ENCODE data around the gene ZNF664.

Gene ZNF664

DNA sequence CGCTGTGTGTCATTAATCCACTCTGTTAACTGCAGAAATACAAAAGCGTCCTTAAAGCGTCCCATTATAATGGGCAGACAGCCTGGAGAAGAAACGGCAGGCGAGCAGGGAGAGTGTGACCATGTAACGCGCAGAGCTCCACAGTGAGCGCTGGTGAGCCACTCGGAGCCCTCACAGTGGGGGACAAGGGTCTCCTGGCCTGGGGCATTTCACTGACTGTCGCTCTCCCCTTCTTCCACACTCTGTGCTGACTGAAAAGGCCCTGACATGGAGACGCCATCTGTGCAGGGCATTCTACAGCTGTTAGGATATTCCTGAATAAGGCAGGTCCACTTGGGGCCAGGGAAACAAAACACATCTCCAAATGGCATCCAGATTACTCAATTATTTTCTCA is 24.6 kb upstream of the ZNF664 start:
- Histone ChIP-seq H3K27ac (no peak overlapping the region), H3K27me3 (ENCODE audit: insufficient read depth, low read depth, severe bottlenecking) (no peaks in the 10 kb centered on the region), H3K4me3 (ENCODE audit: low read depth, low read length) (no peak overlapping the region), H3K36me3 (no peaks in the 10 kb centered on the region), H3K9me3 (ENCODE audit: severe bottlenecking) (no peaks in the 10 kb centered on the region)
- TF ChIP-seq, protein P1, sequence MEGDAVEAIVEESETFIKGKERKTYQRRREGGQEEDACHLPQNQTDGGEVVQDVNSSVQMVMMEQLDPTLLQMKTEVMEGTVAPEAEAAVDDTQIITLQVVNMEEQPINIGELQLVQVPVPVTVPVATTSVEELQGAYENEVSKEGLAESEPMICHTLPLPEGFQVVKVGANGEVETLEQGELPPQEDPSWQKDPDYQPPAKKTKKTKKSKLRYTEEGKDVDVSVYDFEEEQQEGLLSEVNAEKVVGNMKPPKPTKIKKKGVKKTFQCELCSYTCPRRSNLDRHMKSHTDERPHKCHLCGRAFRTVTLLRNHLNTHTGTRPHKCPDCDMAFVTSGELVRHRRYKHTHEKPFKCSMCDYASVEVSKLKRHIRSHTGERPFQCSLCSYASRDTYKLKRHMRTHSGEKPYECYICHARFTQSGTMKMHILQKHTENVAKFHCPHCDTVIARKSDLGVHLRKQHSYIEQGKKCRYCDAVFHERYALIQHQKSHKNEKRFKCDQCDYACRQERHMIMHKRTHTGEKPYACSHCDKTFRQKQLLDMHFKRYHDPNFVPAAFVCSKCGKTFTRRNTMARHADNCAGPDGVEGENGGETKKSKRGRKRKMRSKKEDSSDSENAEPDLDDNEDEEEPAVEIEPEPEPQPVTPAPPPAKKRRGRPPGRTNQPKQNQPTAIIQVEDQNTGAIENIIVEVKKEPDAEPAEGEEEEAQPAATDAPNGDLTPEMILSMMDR (IDR thresholded peaks at IDR 0.05; ENCODE audit: low read depth, low read length): no peak
- DNase-seq: peak; percentile 21

DNA sequence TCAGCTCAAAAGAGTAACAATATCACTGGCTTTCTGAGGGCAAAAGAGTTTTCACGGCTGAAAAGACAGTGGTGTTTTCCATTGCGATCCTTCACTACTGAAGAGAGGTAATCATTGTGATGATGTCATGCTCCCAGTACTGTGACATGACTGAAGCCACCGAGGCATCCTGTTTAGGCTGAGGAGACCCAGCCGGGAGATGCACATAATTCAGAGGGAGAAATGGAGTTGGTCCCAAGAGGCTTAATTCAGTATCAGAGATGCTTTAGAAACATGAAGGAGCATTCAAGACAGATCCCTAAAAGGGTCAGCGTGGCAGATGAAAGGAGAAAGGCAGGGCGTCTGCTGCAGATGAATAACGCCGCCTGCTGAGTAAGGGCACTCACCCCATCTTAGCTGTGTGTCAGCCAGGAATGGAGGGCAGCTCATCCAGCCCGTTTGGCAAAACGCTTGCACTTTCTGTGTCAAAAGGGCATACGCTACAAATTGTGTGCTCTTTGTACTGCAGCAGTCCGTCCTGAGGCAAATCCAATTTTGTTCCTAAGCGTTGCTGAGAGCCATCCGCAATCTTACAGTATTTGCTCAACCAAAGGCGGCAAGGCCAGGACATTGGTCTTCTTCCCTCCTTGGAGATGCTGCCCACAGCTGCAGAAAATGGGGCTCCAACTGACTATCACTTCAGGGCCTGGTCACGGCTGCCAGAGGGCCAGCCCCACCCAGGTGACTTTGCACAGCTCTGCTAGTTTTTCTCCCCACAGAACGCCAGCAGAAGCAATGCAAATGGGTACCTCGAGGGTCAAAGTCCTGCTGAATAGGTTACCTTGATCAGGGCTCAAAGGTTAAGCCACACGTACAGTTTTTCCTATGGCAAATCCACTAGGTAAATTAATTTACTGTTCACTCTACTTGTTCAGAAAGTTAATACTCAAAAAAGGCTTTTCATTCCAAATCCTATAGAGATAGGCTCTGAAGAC is 23.9 kb upstream of the ZNF664 start:
- no peak overlapping the region for H3K27ac ChIP-seq
- H3K36me3 ChIP-seq: no peaks in the 10 kb centered on the region
- TF ChIP-seq, protein P1 (IDR thresholded peaks at IDR 0.05; ENCODE audit: low read depth, low read length): no peak
- H3K27me3 ChIP-seq (ENCODE audit: insufficient read depth, low read depth, severe bottlenecking): no peaks in the 10 kb centered on the region
- no peak overlapping the region for H3K4me3 ChIP-seq (ENCODE audit: low read depth, low read length)
- H3K9me3 ChIP-seq (ENCODE audit: severe bottlenecking): no peaks in the 10 kb centered on the region
- no peak for DNase-seq

DNA sequence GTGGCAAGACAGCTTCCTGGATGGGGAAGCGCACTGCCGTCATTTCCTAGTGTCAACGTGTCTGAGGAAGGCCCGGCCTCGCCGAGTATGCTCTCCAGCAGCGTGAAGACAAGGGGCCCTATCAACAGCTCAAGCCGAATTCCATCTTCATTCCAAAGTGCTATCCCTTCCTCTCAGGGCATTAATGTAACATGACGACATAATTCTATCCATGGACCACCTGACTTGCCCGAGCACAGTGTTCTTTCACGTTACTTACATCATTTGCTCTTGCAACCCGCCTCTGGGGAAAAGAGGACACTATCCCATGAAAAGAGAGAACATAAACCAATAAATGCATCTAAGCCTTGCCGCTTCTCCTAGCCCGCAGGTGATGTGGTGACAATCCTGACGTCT is 23.2 kb upstream of the ZNF664 start:
- H3K36me3 ChIP-seq: no peaks in the 10 kb centered on the region
- no peaks in the 10 kb centered on the region for H3K9me3 ChIP-seq (ENCODE audit: severe bottlenecking)
- H3K27me3 ChIP-seq (ENCODE audit: insufficient read depth, low read depth, severe bottlenecking): no peaks in the 10 kb centered on the region
- DNase-seq: no peak
- H3K4me3 ChIP-seq (ENCODE audit: low read depth, low read length): no peak overlapping the region
- H3K27ac ChIP-seq: no peak overlapping the region
- TF ChIP-seq, protein P1 (IDR thresholded peaks at IDR 0.05; ENCODE audit: low read depth, low read length): no peak

DNA sequence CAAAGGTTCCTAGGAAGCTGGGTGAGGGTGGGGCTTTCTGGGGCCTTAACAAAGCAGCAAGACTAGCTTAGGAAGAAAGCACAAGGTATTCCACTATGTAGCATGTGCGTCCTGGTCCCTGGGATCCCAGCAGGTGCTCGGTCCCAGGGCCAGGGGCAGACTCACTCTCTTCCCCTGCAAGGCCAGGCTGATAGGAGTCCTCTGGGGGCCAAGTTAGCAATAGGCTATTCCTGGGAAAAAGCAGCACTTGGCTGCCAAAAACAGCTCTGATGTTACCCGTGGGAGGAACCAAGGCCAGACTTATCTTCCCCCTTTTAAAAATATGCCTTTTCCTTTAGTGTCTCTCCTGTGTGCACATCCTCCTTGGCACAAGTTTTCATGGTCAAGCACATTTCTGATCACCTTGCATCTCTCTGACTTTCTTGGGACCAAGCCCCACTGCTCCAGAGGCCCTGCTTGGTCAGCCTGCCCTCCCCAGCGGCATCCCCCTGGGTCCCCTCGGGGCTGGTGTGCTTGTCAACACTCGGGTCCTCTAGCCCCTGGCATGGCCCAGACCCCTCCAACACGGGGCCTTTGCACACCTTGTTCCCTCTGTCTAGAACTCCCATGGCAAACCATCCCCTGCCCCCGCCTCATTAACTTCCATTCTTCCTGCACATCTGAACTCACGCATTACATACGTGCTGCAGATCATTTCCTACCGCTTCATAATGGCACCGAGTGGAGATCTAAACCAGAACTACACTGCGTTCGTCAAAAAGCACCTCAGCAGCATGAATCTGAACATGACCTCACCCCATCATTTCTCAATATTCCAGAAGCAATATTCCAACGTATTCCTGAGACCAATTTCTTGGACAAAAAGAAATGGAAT is 22.3 kb upstream of the ZNF664 start:
- H3K27me3 ChIP-seq (ENCODE audit: insufficient read depth, low read depth, severe bottlenecking): no peaks in the 10 kb centered on the region
- no peaks in the 10 kb centered on the region for H3K36me3 ChIP-seq
- no peaks in the 10 kb centered on the region for H3K9me3 ChIP-seq (ENCODE audit: severe bottlenecking)
- no peak overlapping the region for H3K4me3 ChIP-seq (ENCODE audit: low read depth, low read length)
- TF ChIP-seq, protein P1 (IDR thresholded peaks at IDR 0.05; ENCODE audit: low read depth, low read length): no peak
- H3K27ac ChIP-seq: no peak overlapping the region
- no peak for DNase-seq

DNA sequence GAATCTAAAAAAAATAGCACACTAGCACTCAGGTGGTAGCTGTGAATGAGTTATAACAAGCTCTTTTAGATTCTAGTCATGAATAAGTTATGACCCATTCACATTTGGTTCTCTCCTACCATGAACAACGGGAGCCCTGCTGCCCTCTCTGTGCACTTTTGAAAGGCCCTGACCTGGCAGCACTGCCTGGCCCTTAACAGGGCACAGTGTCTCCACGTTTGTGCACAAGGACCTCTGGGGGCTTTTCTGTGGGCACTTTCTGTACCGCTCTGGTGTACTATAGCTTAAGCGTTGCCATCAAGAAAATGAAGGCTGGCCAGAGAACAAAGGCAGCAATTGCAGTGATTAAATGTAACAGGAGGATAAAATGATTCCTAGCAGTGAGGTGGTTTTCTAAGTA is 21.5 kb upstream of the ZNF664 start:
- Histone ChIP-seq H3K9me3 (ENCODE audit: severe bottlenecking) (no peaks in the 10 kb centered on the region), H3K4me3 (ENCODE audit: low read depth, low read length) (no peak overlapping the region), H3K27me3 (ENCODE audit: insufficient read depth, low read depth, severe bottlenecking) (no peaks in the 10 kb centered on the region), H3K36me3 (no peaks in the 10 kb centered on the region), H3K27ac (no peak overlapping the region)
- no peak for DNase-seq
- TF ChIP-seq, protein P1 (IDR thresholded peaks at IDR 0.05; ENCODE audit: low read depth, low read length): no peak
